Measurements from ENCODE around the gene SUSD4.

GRCh38 chr1:223311826-223312225 lies 52.1 kb downstream of the SUSD4 start:
- TF ChIP-seq CTCF (conservative IDR thresholded peaks at IDR 0.05 in 1 of 2, IDR thresholded peaks at IDR 0.05 in 1 of 2; ENCODE audit: extremely low read depth in 1 of 2, insufficient read depth in 1 of 2, low read depth in 1 of 2, low read length in 2 of 2) (no peak), EZH2 (IDR thresholded peaks at IDR 0.05; ENCODE audit: borderline replicate concordance, low read length) (no peak)
